ENCODE data around the gene SMIM38.

- TF ChIP-seq, protein P1, sequence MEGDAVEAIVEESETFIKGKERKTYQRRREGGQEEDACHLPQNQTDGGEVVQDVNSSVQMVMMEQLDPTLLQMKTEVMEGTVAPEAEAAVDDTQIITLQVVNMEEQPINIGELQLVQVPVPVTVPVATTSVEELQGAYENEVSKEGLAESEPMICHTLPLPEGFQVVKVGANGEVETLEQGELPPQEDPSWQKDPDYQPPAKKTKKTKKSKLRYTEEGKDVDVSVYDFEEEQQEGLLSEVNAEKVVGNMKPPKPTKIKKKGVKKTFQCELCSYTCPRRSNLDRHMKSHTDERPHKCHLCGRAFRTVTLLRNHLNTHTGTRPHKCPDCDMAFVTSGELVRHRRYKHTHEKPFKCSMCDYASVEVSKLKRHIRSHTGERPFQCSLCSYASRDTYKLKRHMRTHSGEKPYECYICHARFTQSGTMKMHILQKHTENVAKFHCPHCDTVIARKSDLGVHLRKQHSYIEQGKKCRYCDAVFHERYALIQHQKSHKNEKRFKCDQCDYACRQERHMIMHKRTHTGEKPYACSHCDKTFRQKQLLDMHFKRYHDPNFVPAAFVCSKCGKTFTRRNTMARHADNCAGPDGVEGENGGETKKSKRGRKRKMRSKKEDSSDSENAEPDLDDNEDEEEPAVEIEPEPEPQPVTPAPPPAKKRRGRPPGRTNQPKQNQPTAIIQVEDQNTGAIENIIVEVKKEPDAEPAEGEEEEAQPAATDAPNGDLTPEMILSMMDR (IDR thresholded peaks at IDR 0.05): no peak
- no peak for TF ChIP-seq POLR2A (IDR thresholded peaks at IDR 0.05)
These were observed 43.9 kb upstream of the SMIM38 start for GRCh38 chr11:69111624-69112542.

All from lower leg skin (tissue), 3 donors.